OCI-LY7 (cell line): ENCODE data around the gene ATP8B3.

Experiments used
- EZH2phosphoT487 ChIP-seq: fragments of 200-600 bp; sonication (generic); IDR thresholded peaks from 2 replicates; pipeline ENCODE4 v1.6.1; 2018; ENCODE audit warnings: low read depth, borderline replicate concordance, mild to moderate bottlenecking, mixed run types, antibody characterized with exemption, low read length, moderate library complexity, mixed read lengths
- TF ChIP-seq, protein P1 (sequence below): fragments of 200-600 bp; sonication (generic); conservative IDR thresholded peaks from 2 replicates; pipeline ENCODE4 v1.5.1; 2014; ENCODE audit warnings: mild to moderate bottlenecking, antibody characterized with exemption, low read length, moderate library complexity, mixed read lengths

DNA sequence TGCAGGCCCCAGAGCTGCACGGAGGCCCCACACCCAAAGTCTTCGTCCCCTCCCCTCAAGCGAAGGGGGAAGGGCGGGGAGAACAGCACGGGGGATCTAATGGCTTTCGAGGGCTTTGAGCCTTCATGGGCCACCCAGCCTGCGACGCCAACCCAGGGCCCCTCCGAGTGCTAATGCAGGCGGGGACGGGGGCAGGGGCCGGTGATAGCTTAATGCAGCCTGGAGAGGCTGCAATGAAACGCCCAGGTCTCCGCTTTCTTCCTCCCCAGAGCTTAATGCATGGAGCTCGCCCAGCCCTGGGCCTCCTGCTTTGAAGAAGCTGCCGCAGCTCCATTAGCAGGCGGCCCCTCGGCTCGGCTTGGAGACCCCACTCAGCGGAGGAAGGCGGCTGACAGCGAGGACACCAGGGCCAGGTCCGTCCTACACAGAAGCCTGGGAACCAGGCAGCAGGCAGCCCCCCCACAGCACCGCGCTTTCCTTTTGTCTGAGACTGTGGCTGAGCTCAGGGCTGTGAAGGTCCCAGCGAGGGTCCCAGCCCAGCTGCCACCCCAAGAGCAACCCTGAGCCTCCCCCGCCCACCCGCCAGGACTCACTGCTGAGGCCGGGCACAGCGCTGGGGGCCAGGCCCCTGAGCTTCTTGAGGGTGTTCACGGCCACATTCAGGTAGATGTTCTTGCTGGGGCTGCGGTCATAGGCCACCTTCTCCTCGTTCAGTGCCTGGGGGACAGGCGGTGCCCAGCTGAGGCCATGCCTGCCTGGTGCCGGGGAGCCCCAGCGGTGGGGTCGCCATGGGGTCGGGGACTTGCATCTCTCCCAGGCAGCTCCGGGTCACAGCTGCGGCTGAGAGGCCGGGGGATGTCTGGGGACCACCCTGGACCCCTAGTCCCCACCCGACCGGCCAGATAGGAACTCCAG, 7.5 kb upstream of the ATP8B3 start:
- TF ChIP-seq, protein P1, sequence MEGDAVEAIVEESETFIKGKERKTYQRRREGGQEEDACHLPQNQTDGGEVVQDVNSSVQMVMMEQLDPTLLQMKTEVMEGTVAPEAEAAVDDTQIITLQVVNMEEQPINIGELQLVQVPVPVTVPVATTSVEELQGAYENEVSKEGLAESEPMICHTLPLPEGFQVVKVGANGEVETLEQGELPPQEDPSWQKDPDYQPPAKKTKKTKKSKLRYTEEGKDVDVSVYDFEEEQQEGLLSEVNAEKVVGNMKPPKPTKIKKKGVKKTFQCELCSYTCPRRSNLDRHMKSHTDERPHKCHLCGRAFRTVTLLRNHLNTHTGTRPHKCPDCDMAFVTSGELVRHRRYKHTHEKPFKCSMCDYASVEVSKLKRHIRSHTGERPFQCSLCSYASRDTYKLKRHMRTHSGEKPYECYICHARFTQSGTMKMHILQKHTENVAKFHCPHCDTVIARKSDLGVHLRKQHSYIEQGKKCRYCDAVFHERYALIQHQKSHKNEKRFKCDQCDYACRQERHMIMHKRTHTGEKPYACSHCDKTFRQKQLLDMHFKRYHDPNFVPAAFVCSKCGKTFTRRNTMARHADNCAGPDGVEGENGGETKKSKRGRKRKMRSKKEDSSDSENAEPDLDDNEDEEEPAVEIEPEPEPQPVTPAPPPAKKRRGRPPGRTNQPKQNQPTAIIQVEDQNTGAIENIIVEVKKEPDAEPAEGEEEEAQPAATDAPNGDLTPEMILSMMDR, result no peak
- no peak for TF ChIP-seq EZH2phosphoT487
